Left lung (tissue), 10 donors: Measurements from ENCODE around the gene PWWP2A. TPM values are rescaled to one million over a fixed set of nuclear protein-coding genes. Genes with fewer than 3 reads are reported as not detected.

Source experiments
- ATAC-seq: fragments of 200-7000 bp; cut with Tn5 transposase; one replicate; pipeline ENCODE4 v1.9.1; 2020; ENCODE audit warnings: moderate library complexity
- DNase-seq, 4 donors: peaks; one replicate each; pipeline ENCODE4 v3.0.0-alpha.2; 2013 to 2020
- H3K27ac ChIP-seq, 2 donors: fragments of 200-600 bp; sonication (generic) in 1 of 2; one replicate each; pipeline versions ENCODE4 v1.5.0 to v1.8.0; 2020 to 2021
- H3K27me3 ChIP-seq, 2 donors: fragments of 200-600 bp; sonication (generic) in 1 of 2; one replicate each; pipeline versions ENCODE4 v1.5.0 to v1.8.0; 2020 to 2021
- H3K36me3 ChIP-seq, 2 donors: fragments of 200-600 bp; sonication (generic) in 1 of 2; one replicate each; pipeline versions ENCODE4 v1.5.0 to v1.8.0; 2020 to 2021
- H3K4me1 ChIP-seq, 2 donors: fragments of 200-600 bp; one replicate each; pipeline ENCODE4 v1.8.0; 2021
- H3K4me3 ChIP-seq, 2 donors: fragments of 200-600 bp; sonication (generic) in 1 of 2; one replicate each; pipeline versions ENCODE4 v1.5.0 to v1.8.0; 2020 to 2021; ENCODE audit warnings: mild to moderate bottlenecking in 1 of 2
- H3K9me3 ChIP-seq, 2 donors: fragments of 200-600 bp; sonication (generic) in 1 of 2; one replicate each; pipeline versions ENCODE4 v1.5.0 to v1.8.0; 2020 to 2021
- intact Hi-C, 2 donors: fragments of 100-400 bp; cut with DNase I; formaldehyde crosslinking; loops; one replicate each; pipeline versions ENCODE4 v1.11.2 to v1.14.2; 2022
- polyA plus RNA-seq, 6 donors: library from polyadenylated mRNA; unstranded; fragments of 120-200 nt; gene quantifications; one replicate each; pipeline ENCODE4 v1.2.1, GENCODE V29; 2013; ENCODE audit not compliant: insufficient read length in 6 of 6
- total RNA-seq, 2 donors: library from RNA; stranded (reverse); fragmentation: NEBNext Ultra II Directional; extraction: Animal tissue kit (Norgen Biotek cat#: 25700); gene quantifications; one replicate each; pipeline ENCODE4 v1.2.1, GENCODE V29; 2021
- TF ChIP-seq, protein P1 (sequence below), 2 donors: fragments of 200-600 bp; sonication (generic) in 1 of 2; IDR thresholded peaks; one replicate each; pipeline versions ENCODE4 v1.5.0 to v1.8.0; 2021; ENCODE audit warnings: antibody characterized with exemption in 2 of 2
- donor health status: DM: no; HTN: yes; CAD: no.
- donor health status: DM: no; HTN: no; CAD: no.

Gene PWWP2A
- total and polyA plus RNA-seq, 8 donors, result 24.6 to 37.2 (median 34.7) TPM

DNA sequence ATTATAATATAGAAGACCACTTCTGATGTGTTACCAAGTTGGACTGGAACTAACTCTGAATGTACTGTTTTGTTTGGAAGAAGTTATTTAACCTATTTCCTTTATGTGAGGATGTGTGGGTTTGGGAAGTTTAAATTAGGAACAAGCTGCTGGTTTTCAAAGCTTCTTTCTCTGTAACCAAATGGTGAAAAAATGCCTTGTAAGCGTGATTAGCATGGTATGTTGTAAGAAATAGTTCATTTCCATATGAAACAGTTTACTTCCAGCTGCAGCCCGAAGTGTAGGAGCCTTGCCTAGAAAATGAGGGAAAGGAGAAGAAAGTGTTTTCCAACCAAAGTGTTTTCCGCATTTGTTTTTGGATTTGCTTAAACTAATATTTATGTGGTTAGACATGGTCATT is 74.3 kb downstream of the PWWP2A start:
- ATAC-seq (no peak), DNase-seq (no peak)
- intact Hi-C loops, result no loop called here
- no peak overlapping the region for H3K4me3 ChIP-seq
- H3K27ac ChIP-seq, result no peak overlapping the region
- no peaks in the 10 kb centered on the region for H3K27me3 ChIP-seq
- H3K9me3 ChIP-seq, result no peaks in the 10 kb centered on the region
- peaks cover 0 to 3% of the 10 kb centered on the region in 2 donors for H3K4me1 ChIP-seq
- TF ChIP-seq, protein P1, sequence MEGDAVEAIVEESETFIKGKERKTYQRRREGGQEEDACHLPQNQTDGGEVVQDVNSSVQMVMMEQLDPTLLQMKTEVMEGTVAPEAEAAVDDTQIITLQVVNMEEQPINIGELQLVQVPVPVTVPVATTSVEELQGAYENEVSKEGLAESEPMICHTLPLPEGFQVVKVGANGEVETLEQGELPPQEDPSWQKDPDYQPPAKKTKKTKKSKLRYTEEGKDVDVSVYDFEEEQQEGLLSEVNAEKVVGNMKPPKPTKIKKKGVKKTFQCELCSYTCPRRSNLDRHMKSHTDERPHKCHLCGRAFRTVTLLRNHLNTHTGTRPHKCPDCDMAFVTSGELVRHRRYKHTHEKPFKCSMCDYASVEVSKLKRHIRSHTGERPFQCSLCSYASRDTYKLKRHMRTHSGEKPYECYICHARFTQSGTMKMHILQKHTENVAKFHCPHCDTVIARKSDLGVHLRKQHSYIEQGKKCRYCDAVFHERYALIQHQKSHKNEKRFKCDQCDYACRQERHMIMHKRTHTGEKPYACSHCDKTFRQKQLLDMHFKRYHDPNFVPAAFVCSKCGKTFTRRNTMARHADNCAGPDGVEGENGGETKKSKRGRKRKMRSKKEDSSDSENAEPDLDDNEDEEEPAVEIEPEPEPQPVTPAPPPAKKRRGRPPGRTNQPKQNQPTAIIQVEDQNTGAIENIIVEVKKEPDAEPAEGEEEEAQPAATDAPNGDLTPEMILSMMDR (IDR thresholded peaks at IDR 0.05), result no peak
- peaks cover 0 to 54% of the 10 kb centered on the region in 2 donors for H3K36me3 ChIP-seq

DNA sequence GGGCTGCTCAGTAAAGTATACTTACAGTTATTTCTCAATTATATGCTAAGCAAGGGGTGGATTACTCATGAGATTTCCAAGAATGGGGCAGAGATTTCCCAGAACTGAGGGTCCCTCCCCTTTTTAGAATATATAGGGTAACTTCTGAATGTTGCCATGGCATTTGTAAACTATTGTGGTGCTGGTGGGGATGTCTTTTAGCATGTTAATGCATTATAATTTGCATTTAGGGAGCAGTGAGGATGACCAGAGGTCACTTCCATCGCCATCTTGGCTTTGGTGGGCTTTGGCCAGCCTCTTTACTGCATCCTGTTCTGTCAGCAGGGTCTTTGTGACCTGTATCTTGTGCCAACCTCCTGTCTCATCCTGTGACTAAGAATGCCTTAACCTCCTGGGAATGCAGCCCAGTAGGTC is 74.9 kb downstream of the PWWP2A start:
- Histone ChIP-seq H3K9me3 (no peaks in the 10 kb centered on the region), H3K27me3 (no peaks in the 10 kb centered on the region), H3K4me3 (no peak overlapping the region), H3K36me3 (peaks cover 0 to 54% of the 10 kb centered on the region in 2 donors), H3K27ac (no peak overlapping the region), H3K4me1 (peaks cover 0 to 3% of the 10 kb centered on the region in 2 donors)
- DNase-seq (no peak), ATAC-seq (no peak)
- intact Hi-C loops, result no loop called here
- TF ChIP-seq, protein P1 (IDR thresholded peaks at IDR 0.05), result no peak

GRCh38 chr5:160042671-160043070 is 76.6 kb downstream of the PWWP2A start:
- Histone ChIP-seq H3K27ac (no peak overlapping the region), H3K9me3 (no peaks in the 10 kb centered on the region), H3K4me1 (peaks cover 0 to 3% of the 10 kb centered on the region in 2 donors), H3K27me3 (no peaks in the 10 kb centered on the region), H3K4me3 (no peak overlapping the region), H3K36me3 (peaks cover 0 to 65% of the 10 kb centered on the region in 2 donors)
- intact Hi-C loops, result no loop called here
- DNase-seq (no peak), ATAC-seq (no peak)
- TF ChIP-seq, protein P1 (IDR thresholded peaks at IDR 0.05), result no peak

Other genes starting within 250 kb of the PWWP2A start
- 1 to 10 TPM; 1.5 to 2.5 TPM for gene ADRA1B, start 203.0 kb downstream of the PWWP2A start, total RNA-seq
- 1 to 10 TPM in 1 of 6 donors, under 1 TPM in 5; 0.51 to 1.1 (median 0.77) TPM for gene ADRA1B, start 203.0 kb downstream of the PWWP2A start, polyA plus RNA-seq
- 10 to 100 TPM; 43.1 to 51.8 TPM for gene TTC1, start 110.3 kb downstream of the PWWP2A start, total RNA-seq
- 10 to 100 TPM; 51.6 to 58.5 (median 55.0) TPM for gene TTC1, start 110.3 kb downstream of the PWWP2A start, polyA plus RNA-seq
- gene FABP6, start 110.1 kb upstream of the PWWP2A start, total RNA-seq, result 1 to 10 TPM in 1 of 2 donors, not detected in 1; 1.2 TPM
- gene FABP6, start 110.1 kb upstream of the PWWP2A start, polyA plus RNA-seq, result 1 to 10 TPM; 1.1 to 7.3 (median 3.6) TPM
- 10 to 100 TPM; 16.0 to 19.6 TPM for gene CCNJL, start 193.1 kb upstream of the PWWP2A start, total RNA-seq
- gene CCNJL, start 193.1 kb upstream of the PWWP2A start, polyA plus RNA-seq, result 10 to 100 TPM in 4 of 6 donors, 1 to 10 TPM in 2; 8.6 to 12.4 (median 10.2) TPM